ENCODE data around the gene ZNF385D. TPM values are rescaled to one million over a fixed set of nuclear protein-coding genes. Genes with fewer than 3 reads are reported as not detected.

ZNF385D gene
- total and polyA plus RNA-seq, 2 of the 13 experiments (the other 11 are each of a cell fraction or from before 2014, with no cell fraction given): not detected

GRCh38 chr3:21738935-21739702 is 11.9 kb downstream of the ZNF385D start (continued):
- TF ChIP-seq CREBL2 (CRISPR knock-in tag; IDR thresholded peaks at IDR 0.05; ENCODE audit: borderline replicate concordance): no peak
- TF ChIP-seq ZNF337 (CRISPR knock-in tag; IDR thresholded peaks at IDR 0.05; ENCODE audit: borderline replicate concordance, low read depth): no peak
- TF ChIP-seq ZNF333 (CRISPR knock-in tag; IDR thresholded peaks at IDR 0.05; ENCODE audit: borderline replicate concordance): no peak
- no peak for TF ChIP-seq RXRA (CRISPR knock-in tag; IDR thresholded peaks at IDR 0.05)
- no peak for TF ChIP-seq MTF1 (CRISPR knock-in tag; IDR thresholded peaks at IDR 0.05)
- no peak for TF ChIP-seq ZNF253 (CRISPR knock-in tag; IDR thresholded peaks at IDR 0.05; ENCODE audit: borderline replicate concordance)
- TF ChIP-seq POLR2A (IDR thresholded peaks at IDR 0.05; ENCODE audit: insufficient read depth in 1 of 2, low read depth in 2 of 2, low read length in 2 of 2): no peak
- TF ChIP-seq TEAD2 (CRISPR knock-in tag; IDR thresholded peaks at IDR 0.05): no peak
- no peak for TF ChIP-seq ZNF780A (CRISPR knock-in tag; IDR thresholded peaks at IDR 0.05)
- no peak for TF ChIP-seq ZNF530 (CRISPR knock-in tag; IDR thresholded peaks at IDR 0.05; ENCODE audit: low read depth)
- TF ChIP-seq AKNA (CRISPR knock-in tag; IDR thresholded peaks at IDR 0.05; ENCODE audit: borderline replicate concordance): no peak
- TF ChIP-seq HNF1B (CRISPR knock-in tag; IDR thresholded peaks at IDR 0.05): no peak
- no peak for TF ChIP-seq KDM5A (IDR thresholded peaks at IDR 0.05; ENCODE audit: borderline replicate concordance, low read length)
- TF ChIP-seq KLF16 (CRISPR knock-in tag; IDR thresholded peaks at IDR 0.05): no peak

Data from HepG2 (cell line).